ENCODE measurements around the gene VTCN1.
"Not testable (repeated sequence)": the region's sequence is repeated elsewhere in the genome, so short reads cannot be mapped to it uniquely, and the experiment has no call there.

Gene VTCN1

GRCh38 chr1:117110774-117111173, 100.0 kb downstream of the VTCN1 start:
- no peak for DNase-seq (ENCODE audit: low spot score)
- TF ChIP-seq CTCF (IDR thresholded peaks at IDR 0.05; ENCODE audit: extremely low read depth, missing control alignments) = no peak

GRCh38 chr1:117107364-117107763, 103.4 kb downstream of the VTCN1 start:
- no peak for DNase-seq (ENCODE audit: low spot score)
- TF ChIP-seq CTCF (IDR thresholded peaks at IDR 0.05; ENCODE audit: extremely low read depth, missing control alignments) = no peak

GRCh38 chr1:117106478-117106877, 104.2 kb downstream of the VTCN1 start:
- DNase-seq (ENCODE audit: low spot score) = no peak
- TF ChIP-seq CTCF (IDR thresholded peaks at IDR 0.05; ENCODE audit: extremely low read depth, missing control alignments) = no peak

GRCh38 chr1:117105722-117106121, 105.0 kb downstream of the VTCN1 start:
- TF ChIP-seq CTCF (IDR thresholded peaks at IDR 0.05; ENCODE audit: extremely low read depth, missing control alignments) = no peak

GRCh38 chr1:117104986-117105385, 105.7 kb downstream of the VTCN1 start:
- TF ChIP-seq CTCF (IDR thresholded peaks at IDR 0.05; ENCODE audit: extremely low read depth, missing control alignments) = no peak
- DNase-seq (ENCODE audit: low spot score) = no peak

More at GRCh38 chr1:117105722-117106121, 105.0 kb downstream of the VTCN1 start:
- no peak for DNase-seq (ENCODE audit: low spot score)

- DNase-seq (ENCODE audit: low spot score) = not testable (repeated sequence)
These were observed 108.9 kb downstream of the VTCN1 start for GRCh38 chr1:117101858-117102257.

GRCh38 chr1:117101334-117101733, 109.4 kb downstream of the VTCN1 start:
- no peak for DNase-seq (ENCODE audit: low spot score)

More at GRCh38 chr1:117101334-117101733, 109.4 kb downstream of the VTCN1 start:
- no peak for TF ChIP-seq CTCF (IDR thresholded peaks at IDR 0.05; ENCODE audit: extremely low read depth, missing control alignments)
